GM12892 (cell line): ENCODE results near the gene PPP1R7.

Experiments used
- DNase-seq: peaks from one replicate; pipeline ENCODE4 v3.0.0; 2011; ENCODE audit not compliant: insufficient read length
- FAIRE-seq: peaks from 2 replicates; lab custom pipeline; 2011; peaks lifted over from hg19 to GRCh38; lab: Jason Lieb, UNC
- POLR2A ChIP-seq: IDR thresholded peaks from 2 replicates; pipeline ENCODE4 v1.6.1; 2011; ENCODE audit warnings: low read depth, low read length, control low read depth
- POLR2AphosphoS5 ChIP-seq: IDR thresholded peaks from 2 replicates; pipeline ENCODE4 v1.6.1; 2011; ENCODE audit warnings: low read depth, low read length, control low read depth
- TAF1 ChIP-seq: IDR thresholded peaks from 2 replicates; pipeline ENCODE4 v1.6.1; 2011; ENCODE audit warnings: low read depth, mild to moderate bottlenecking, control low read depth, low read length, borderline replicate concordance

PPP1R7 gene

DNA sequence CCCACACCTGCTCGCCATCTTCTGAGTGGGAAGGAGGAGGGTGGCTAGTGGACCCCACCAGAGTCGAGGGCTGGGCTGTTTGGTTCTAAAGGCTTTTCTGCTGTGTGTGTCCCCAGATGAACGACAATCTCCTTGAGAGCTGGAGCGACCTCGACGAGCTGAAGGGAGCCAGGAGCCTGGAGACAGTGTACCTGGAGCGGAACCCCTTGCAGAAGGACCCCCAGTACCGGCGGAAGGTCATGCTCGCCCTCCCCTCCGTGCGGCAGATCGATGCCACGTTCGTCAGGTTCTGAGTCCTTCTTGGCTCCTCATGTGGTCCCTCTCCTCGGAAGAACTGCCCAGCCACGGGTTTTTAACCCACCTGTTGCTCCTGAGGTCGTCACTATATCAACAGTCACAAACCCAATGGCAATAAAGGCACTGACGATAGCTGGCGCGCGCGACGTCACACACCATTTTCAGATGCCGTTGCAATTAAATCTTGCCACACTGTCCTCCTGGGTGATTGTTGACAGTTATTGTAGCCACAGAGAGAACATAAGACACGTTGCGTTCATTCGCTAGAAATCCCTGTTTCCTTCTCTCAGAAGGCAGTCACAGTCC is 32.4 kb downstream of the PPP1R7 start:
- no peak for FAIRE-seq
- DNase-seq = no peak
- no peak for TF ChIP-seq TAF1
- no peak for TF ChIP-seq POLR2AphosphoS5
- no peak for TF ChIP-seq POLR2A

DNA sequence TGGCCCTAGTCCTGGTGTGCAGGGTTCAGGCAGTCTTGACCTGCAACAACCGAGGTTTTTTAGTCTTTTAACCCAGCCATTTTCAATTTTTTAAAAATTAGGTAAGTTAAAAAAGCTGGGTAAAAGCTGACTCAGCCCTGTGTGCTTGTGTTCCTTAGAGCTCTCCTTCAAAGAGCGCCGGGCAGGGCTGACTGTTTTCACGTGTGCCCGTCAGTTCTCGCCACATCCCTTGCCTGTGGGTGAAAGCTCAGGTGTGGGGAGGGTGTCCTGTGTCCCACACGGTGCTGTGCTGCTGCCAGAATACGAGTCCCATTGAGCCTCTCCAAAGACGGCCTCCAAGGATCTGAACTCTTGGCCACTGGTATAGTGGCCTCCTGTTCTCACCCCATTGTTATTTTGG is 33.0 kb downstream of the PPP1R7 start:
- TF ChIP-seq TAF1 = no peak
- TF ChIP-seq POLR2AphosphoS5 = no peak
- TF ChIP-seq POLR2A = no peak

DNA sequence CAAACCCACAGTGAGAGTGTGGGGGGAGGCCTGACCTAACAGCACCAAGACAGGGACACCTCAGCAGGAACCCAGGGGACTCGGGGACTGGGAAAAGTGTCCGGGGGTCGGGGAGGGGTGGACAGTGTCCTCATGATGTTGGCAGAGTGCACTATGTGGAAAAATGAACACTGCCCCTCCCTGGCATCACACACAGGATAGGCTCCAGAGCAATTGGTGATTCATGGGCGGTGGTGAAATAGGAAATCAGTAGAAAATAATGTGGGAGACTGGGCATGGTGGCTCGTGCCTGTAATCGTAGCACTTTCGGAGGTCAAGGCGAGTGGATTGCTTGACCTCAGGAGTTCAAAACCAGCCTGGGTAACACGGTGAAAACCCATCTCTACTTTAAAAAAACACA is 34.6 kb downstream of the PPP1R7 start:
- TF ChIP-seq POLR2A = no peak
- no peak for TF ChIP-seq TAF1
- no peak for TF ChIP-seq POLR2AphosphoS5
- FAIRE-seq = no peak

More for the DNA sequence above, 33.0 kb downstream of the PPP1R7 start:
- DNase-seq = no peak
- no peak for FAIRE-seq

DNA sequence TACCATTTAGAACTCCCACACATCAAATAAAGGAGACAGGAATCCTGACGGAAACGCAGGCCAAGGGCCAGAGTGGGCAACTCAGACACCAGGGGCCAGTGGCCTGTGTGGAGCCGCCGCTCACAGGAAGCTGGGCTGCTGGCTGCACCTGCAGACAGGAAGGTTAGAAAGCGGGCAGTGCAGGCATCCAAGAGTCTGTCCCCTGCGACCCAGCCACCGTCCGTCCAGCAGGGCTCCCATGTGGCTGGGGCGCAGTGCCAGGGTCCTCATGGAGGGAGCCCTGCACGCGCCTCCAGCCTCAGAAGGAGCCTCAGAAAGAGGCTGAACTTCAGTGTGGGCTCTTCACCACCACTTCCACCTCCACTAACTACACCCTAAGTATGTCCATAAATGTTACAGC is 35.7 kb downstream of the PPP1R7 start:
- no peak for DNase-seq
- FAIRE-seq = no peak
- TF ChIP-seq POLR2AphosphoS5 = no peak
- no peak for TF ChIP-seq TAF1
- TF ChIP-seq POLR2A = no peak

More for the DNA sequence above, 34.6 kb downstream of the PPP1R7 start:
- no peak for DNase-seq

DNA sequence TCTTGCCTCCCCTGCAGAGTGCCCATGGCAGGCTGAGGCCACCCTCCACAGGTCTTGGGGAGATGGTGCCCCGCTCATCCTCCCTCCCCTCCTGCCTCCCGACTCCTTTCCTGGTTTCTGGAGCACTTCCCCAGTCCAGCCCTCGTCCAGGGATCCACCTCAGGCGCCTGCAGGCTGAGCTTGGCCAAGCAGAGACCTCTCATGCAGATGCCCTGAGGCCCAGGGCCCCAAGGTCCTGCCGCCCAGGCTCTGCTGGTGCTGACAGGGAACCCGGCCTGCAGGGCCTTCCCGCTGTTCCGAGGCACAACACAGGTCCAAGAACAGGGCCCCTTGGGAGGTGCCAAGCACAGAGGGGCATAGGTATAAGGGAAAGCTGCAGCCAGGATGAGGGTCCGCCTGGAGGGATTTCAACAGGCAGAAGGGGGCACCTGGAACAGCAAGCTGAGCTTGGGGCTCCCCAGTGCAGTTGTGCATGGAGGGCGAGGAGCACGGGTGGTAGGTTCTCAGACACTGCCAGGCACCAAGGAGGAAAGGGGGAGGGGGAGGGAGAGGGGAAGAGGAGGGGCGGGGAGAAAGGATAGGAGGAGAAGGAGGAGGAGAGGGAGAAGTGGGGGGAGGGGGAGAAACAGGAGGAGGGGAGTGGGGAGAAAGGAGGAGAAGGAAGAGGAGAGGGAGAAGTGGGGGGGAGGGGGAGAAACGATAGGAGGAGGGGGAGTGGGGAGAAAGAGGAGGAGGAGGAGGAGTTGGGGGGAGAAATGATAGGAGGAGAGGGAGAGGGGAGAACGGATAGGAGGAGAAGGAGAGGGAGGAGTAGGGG is 37.0 kb downstream of the PPP1R7 start:
- TF ChIP-seq POLR2AphosphoS5 (no peak), POLR2A (no peak), TAF1 (no peak)
- FAIRE-seq = no peak
- no peak for DNase-seq

DNA sequence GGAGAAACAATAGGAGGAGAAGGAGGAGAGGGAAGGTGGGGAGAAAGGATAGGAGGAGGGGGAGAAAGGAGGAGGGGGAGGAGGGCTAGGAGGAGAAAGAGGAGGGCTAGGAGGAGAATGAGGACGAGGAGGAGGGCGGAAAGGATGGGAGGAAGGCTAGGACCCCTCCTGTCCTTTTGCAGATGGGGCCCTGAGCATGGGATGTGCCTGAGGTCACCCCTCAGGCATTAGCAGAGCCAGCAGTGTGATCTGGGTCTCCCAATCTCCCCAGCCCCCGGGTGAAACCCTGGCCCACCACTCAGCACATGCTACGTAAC is 37.6 kb downstream of the PPP1R7 start:
- DNase-seq (no peak), FAIRE-seq (no peak)
- TF ChIP-seq TAF1 = no peak
- no peak for TF ChIP-seq POLR2A
- no peak for TF ChIP-seq POLR2AphosphoS5

DNA sequence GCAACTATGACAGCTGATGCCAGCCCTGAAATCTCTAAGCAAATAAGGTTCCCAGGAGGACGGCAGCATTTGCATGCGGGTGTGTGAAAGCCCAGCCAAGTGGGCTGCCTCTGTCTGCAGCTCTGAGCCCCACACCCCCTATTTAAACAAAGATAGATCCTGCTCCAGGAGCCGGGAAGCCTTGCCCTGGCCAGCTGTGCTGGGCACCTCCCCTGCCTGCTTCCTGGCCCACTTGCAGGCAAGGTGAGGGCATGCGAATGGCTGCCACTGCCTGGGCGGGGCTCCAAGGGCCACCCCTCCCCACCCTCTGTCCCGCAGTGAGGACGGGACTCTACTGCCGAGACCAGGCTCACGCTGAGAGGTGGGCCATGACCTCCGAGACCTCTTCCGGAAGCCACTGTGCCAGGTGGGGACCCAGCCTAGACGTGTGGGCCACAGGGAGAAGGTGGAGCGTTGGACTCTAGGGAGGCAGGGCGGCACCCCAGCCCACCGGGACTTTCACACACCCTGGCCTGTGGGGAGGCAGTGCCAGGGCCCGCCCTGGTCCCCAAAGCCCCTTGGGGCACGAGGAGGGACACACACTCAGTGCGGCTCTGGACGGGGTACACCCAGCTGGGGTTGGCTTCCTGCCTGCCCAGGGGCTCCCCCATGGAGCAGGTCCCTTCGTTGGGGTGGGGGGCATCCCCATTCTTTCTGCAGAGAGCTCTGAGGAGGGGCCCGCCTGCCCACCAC is 38.3 kb downstream of the PPP1R7 start, which contains the start of gene ANO7:
Gene ANO7 (plus strand): TSS at position 317 of the 732 bp plus-strand sequence. CDS start 1,387 bp downstream, outside the sequence.
- TF ChIP-seq TAF1 (no peak), POLR2AphosphoS5 (no peak), POLR2A (no peak)
- DNase-seq = no peak
- no peak for FAIRE-seq

DNA sequence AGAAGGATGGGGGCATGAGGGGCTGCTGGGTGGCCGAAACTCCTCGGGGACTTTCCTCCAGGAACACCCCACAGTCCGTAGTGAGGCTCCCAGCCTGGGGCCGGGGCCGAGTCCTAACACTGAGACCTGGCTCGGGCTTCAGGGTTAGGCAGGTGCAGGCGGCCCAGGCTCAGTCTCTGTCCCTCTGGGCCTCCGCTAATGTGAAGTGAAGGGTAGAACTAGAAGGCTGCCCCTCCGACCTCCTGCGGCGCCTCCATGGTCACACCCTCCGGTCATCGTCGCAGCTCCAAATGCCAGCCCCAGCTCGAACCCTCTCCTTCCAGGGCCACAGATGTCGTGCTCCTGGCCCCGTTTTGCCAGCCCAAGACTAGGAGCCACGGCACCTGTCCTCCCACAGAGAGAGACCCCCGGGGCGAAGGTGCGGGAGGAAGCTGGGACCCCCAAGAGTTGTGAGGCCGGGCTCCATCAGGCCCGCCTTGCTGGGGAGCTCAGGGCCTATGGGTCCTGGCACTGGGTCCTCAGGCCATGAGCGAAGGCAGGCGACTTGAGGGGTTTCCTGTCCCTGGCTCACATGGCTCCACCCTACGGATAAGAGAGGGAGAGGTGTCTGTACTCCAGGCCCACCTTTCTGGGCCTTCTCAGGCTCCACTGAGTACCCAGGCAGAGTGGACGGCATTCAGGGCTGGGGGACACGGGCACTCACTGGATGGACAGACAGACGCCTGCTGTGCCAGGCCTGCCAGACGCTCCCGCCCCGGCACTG is 39.0 kb downstream of the PPP1R7 start:
- no peak for DNase-seq
- TF ChIP-seq POLR2A = no peak
- TF ChIP-seq TAF1 = no peak
- TF ChIP-seq POLR2AphosphoS5 = no peak
- no peak for FAIRE-seq

DNA sequence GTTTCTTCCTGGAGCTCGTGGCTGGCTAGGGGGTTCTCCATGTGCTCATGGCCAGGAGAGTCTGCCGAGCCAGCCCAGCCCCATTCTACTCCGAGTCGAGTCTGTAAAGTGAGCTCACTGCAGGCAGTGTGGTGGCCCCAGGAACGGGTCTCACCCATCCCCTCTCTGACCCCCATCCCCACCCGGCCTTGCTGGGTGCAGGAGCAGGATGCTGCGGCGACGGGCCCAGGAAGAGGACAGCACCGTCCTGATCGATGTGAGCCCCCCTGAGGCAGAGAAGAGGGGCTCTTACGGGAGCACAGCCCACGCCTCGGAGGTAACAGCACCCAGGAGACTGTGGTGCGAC is 39.6 kb downstream of the PPP1R7 start:
- TF ChIP-seq POLR2A (no peak), POLR2AphosphoS5 (no peak), TAF1 (no peak)
- DNase-seq = no peak

DNA sequence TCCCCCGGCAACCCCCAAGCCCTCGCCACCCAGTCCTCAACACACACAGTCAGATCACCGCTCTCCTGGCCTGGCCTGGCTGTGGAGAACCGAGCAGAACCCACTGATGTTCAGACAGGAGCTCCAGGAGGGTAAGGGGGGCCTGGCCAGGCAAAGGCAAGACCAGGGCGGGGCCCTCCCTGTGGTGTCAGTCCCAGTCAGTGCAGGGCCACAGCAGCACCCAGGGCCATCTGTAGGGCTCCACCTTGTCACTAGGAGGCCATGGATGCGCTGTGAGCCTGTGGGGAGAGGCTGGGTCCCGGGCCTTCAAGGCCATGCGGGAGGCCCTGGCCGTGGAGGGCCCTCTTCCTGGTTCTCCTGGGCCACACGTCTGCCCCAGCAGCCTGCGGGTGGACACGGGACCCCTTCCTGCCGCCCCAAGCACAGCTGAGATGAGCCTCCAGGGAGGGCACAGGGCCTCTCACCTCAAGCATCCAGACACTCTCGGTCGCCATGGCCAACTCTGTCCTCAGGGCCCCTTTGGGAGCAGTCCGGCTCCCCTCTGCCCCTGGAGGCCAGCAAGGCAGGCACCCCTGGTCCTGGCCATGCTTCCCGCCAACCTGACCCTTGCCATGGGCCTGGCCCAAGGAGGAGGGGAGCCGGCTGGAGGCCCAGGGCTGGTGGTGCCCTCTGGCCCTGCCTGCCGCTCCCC is 40.2 kb downstream of the PPP1R7 start:
- no peak for FAIRE-seq
- no peak for DNase-seq

More for the DNA sequence above, 39.6 kb downstream of the PPP1R7 start:
- no peak for FAIRE-seq

More for the DNA sequence above, 40.2 kb downstream of the PPP1R7 start:
- no peak for TF ChIP-seq TAF1
